Ascending aorta (tissue), 2 donors: Measurements from ENCODE around the gene CARD9. TPM values are rescaled to one million over a fixed set of nuclear protein-coding genes. Genes with fewer than 3 reads are reported as not detected.

Experiments
- DNase-seq, 2 donors: peaks; one replicate each; pipeline ENCODE4 v3.0.0-alpha.2; 2019; ENCODE audit warnings: low spot score in 2 of 2
- H3K27ac ChIP-seq, 2 donors: fragments of 200-600 bp; sonication (generic); one replicate each; pipeline ENCODE4 v1.5.1; 2016 to 2017; ENCODE audit warnings: mild to moderate bottlenecking in 1 of 2
- H3K27me3 ChIP-seq: fragments of 200-600 bp; sonication (generic); one replicate; pipeline ENCODE4 v1.5.1; 2017
- H3K36me3 ChIP-seq, 2 donors: fragments of 200-600 bp; sonication (generic); one replicate each; pipeline ENCODE4 v1.5.1; 2016
- H3K4me1 ChIP-seq, 2 donors: fragments of 200-600 bp; sonication (generic); one replicate each; pipeline ENCODE4 v1.5.1; 2016 to 2017; ENCODE audit warnings: mild to moderate bottlenecking in 1 of 2
- H3K4me3 ChIP-seq, 2 donors: fragments of 200-600 bp; sonication (generic); one replicate each; pipeline ENCODE4 v1.5.1; 2016 to 2017; ENCODE audit warnings: mild to moderate bottlenecking in 1 of 2
- H3K9me3 ChIP-seq, 2 donors: fragments of 200-600 bp; sonication (generic); one replicate each; pipeline ENCODE4 v1.5.1; 2016
- CTCF ChIP-seq, 3 experiments: fragments of 200-600 bp in 2 of 3; fragments of 450-650 bp in 1 of 3; sonication (generic) in 2 of 3; IDR thresholded peaks; one replicate each; pipeline ENCODE4 v1.5.1; 2016 to 2019; ENCODE audit warnings: antibody characterized with exemption in 3 of 3, mild to moderate bottlenecking in 1 of 3, moderate library complexity in 1 of 3
- intact Hi-C: fragments of 100-400 bp; cut with DNase I; formaldehyde crosslinking; loops from one replicate; pipeline ENCODE4 v1.15.1; 2023
- total RNA-seq: library from RNA; depleted of rRNA; stranded (reverse); fragments of >200 nt; gene quantifications from one replicate; pipeline ENCODE4 v1.1.0, GENCODE V29; 2016

CARD9 gene
- total RNA-seq, 1 donor from 2014 or later = 0.43 TPM

GRCh38 chr9:136399176-136400037 lies 25.9 kb upstream of the CARD9 start:
- Histone ChIP-seq H3K27ac (no peak overlapping the region), H3K36me3 (peaks cover 30 to 47% of the 10 kb centered on the region in 2 donors), H3K4me3 (peak overlapping the region; percentile 90 to 97), H3K9me3 (no peaks in the 10 kb centered on the region), H3K27me3 (no peaks in the 10 kb centered on the region), H3K4me1 (peaks cover 10 to 13% of the 10 kb centered on the region in 2 donors)
- intact Hi-C loops = loop anchor here (1.0 to 5.0 kb wide), 4 partner anchors 11 to 72 kb away; partner anchors contain the start of genes DNLZ, ENTR1, GPSM1 and INPP5E
- TF ChIP-seq CTCF (IDR thresholded peaks at IDR 0.05) = no peak
- DNase-seq = no peak

- Histone ChIP-seq H3K36me3 (peaks cover 32 to 48% of the 10 kb centered on the region in 2 donors), H3K4me3 (no peak overlapping the region), H3K9me3 (no peaks in the 10 kb centered on the region), H3K27me3 (no peaks in the 10 kb centered on the region), H3K4me1 (peaks cover 10 to 13% of the 10 kb centered on the region in 2 donors), H3K27ac (no peak overlapping the region)
- no peak for DNase-seq
- intact Hi-C loops = no loop called here
- no peak for TF ChIP-seq CTCF (IDR thresholded peaks at IDR 0.05)
These were observed 24.8 kb upstream of the CARD9 start for GRCh38 chr9:136398286-136398685.

GRCh38 chr9:136397643-136398042 lies 24.2 kb upstream of the CARD9 start:
- Histone ChIP-seq H3K36me3 (peaks cover 33 to 54% of the 10 kb centered on the region in 2 donors), H3K27ac (no peak overlapping the region), H3K4me1 (peaks cover 10 to 13% of the 10 kb centered on the region in 2 donors), H3K4me3 (no peak overlapping the region), H3K9me3 (no peaks in the 10 kb centered on the region), H3K27me3 (no peaks in the 10 kb centered on the region)
- no peak for TF ChIP-seq CTCF (IDR thresholded peaks at IDR 0.05)
- no peak for DNase-seq
- intact Hi-C loops = no loop called here

GRCh38 chr9:136396219-136396515 lies 22.7 kb upstream of the CARD9 start:
- intact Hi-C loops = no loop called here
- Histone ChIP-seq H3K4me3 (no peak overlapping the region), H3K27me3 (no peaks in the 10 kb centered on the region), H3K36me3 (peaks cover 48 to 64% of the 10 kb centered on the region in 2 donors), H3K9me3 (no peaks in the 10 kb centered on the region), H3K27ac (no peak overlapping the region), H3K4me1 (peaks cover 10 to 13% of the 10 kb centered on the region in 2 donors)
- no peak for TF ChIP-seq CTCF (IDR thresholded peaks at IDR 0.05)
- DNase-seq = no peak

GRCh38 chr9:136395345-136396218 lies 22.1 kb upstream of the CARD9 start:
- no peak for DNase-seq
- Histone ChIP-seq H3K4me3 (no peak overlapping the region), H3K9me3 (no peaks in the 10 kb centered on the region), H3K27ac (no peak overlapping the region), H3K36me3 (peaks cover 48 to 64% of the 10 kb centered on the region in 2 donors), H3K27me3 (no peaks in the 10 kb centered on the region), H3K4me1 (peaks cover 10 to 12% of the 10 kb centered on the region in 2 donors)
- TF ChIP-seq CTCF (IDR thresholded peaks at IDR 0.05) = no peak
- intact Hi-C loops = no loop called here
